Lower lobe of right lung (tissue), 2 donors: ENCODE data around the gene NT5M. TPM values are rescaled to one million over a fixed set of nuclear protein-coding genes. Genes with fewer than 3 reads are reported as not detected.

ENCODE experiments used
- ATAC-seq, 2 donors: fragments of 200-7000 bp; cut with Tn5 transposase; one replicate each; pipeline ENCODE4 v1.9.1; 2020 to 2022; ENCODE audit warnings: mild to moderate bottlenecking in 2 of 2, moderate library complexity in 2 of 2
- DNase-seq: peaks from one replicate; pipeline ENCODE4 v3.0.0-alpha.2; 2020
- H3K27ac ChIP-seq: fragments of 200-600 bp; one replicate; pipeline ENCODE4 v1.8.0; 2022
- H3K27me3 ChIP-seq: fragments of 200-600 bp; one replicate; pipeline ENCODE4 v1.8.0; 2022; ENCODE audit warnings: low read depth
- H3K36me3 ChIP-seq: fragments of 200-600 bp; one replicate; pipeline ENCODE4 v1.8.0; 2022; ENCODE audit warnings: mild to moderate bottlenecking
- H3K4me1 ChIP-seq: fragments of 200-600 bp; one replicate; pipeline ENCODE4 v1.8.0; 2022
- H3K4me3 ChIP-seq: fragments of 200-600 bp; one replicate; pipeline ENCODE4 v1.8.0; 2022; ENCODE audit warnings: mild to moderate bottlenecking
- H3K9me3 ChIP-seq: fragments of 200-600 bp; one replicate; pipeline ENCODE4 v1.8.0; 2022
- CTCF ChIP-seq: fragments of 200-600 bp; IDR thresholded peaks from one replicate; pipeline ENCODE4 v1.8.0; 2022; ENCODE audit warnings: antibody characterized with exemption, mild to moderate bottlenecking
- intact Hi-C: fragments of 100-400 bp; cut with DNase I; formaldehyde crosslinking; loops from one replicate; pipeline ENCODE4 v1.11.0; 2022
- total RNA-seq: library from RNA; stranded (reverse); fragmentation: NEBNext Ultra II Directional; extraction: Animal tissue kit (Norgen Biotek cat#: 25700); gene quantifications from one replicate; pipeline ENCODE4 v1.2.1, GENCODE V29; 2021
- donor health status: DM: no; HTN: yes; CAD: no; lungs with severe emphysema.

NT5M gene
- total RNA-seq, 1 donor from 2014 or later: 1.1 TPM

DNA sequence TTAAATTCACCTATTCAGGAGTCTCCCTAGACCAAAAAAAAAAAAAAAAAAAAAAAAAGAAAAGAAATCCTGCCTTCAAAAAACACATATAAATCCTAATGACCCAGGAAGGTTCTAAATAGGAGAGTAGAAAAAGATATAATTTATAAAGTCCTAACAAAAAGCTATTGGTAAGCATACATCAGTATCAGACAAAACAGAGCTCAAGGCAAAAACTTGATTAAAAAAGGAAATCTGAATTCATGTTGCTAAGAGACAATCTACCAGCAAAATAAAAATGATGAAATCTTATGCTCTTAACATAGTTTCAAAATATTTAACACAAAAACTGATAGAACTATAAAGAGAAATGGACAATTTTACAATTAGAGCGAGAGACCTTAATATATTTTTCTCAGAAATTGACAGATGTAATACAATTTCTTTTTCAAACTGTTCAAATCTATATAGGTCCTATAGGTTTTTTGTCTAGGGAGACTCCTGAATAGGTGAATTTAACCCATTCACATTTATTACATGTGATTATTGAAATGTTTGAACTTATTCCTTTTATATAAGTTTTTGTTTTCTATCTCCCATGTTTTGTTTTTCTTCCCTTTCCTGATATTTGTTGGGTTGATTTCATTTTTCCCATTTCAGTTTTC is 57.0 kb downstream of the NT5M start:
- no peaks in the 10 kb centered on the region for H3K27me3 ChIP-seq
- no peak overlapping the region for H3K4me3 ChIP-seq
- H3K36me3 ChIP-seq: no peaks in the 10 kb centered on the region
- H3K27ac ChIP-seq: no peak overlapping the region
- no peak for DNase-seq
- no peak for ATAC-seq
- no peak for TF ChIP-seq CTCF
- no peaks in the 10 kb centered on the region for H3K9me3 ChIP-seq
- peaks cover 16% of the 10 kb centered on the region for H3K4me1 ChIP-seq
- intact Hi-C loops: no loop called here

DNA sequence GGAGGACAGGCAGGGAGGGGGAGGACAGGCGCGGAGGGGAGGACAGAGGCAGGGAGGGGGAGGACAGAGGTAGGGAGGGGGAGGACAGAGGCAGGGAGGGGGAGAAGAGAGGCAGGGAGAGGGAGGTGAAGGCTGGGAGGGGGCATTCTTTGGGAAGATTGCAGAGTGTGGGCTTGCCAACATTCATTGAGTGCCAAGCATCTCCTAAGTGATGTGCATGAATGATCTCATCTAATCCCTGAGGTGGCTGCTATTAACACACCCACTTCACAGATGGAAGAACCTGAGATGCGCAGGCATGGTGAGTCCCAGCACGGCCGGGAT is 58.3 kb downstream of the NT5M start:
- intact Hi-C loops: no loop called here
- no peak overlapping the region for H3K4me3 ChIP-seq
- H3K27ac ChIP-seq: no peak overlapping the region
- H3K27me3 ChIP-seq: no peaks in the 10 kb centered on the region
- no peaks in the 10 kb centered on the region for H3K9me3 ChIP-seq
- H3K36me3 ChIP-seq: no peaks in the 10 kb centered on the region
- TF ChIP-seq CTCF: no peak
- DNase-seq (no peak), ATAC-seq (no peak)
- H3K4me1 ChIP-seq: peaks cover 10% of the 10 kb centered on the region

GRCh38 chr17:17361867-17362539 is 58.8 kb downstream of the NT5M start:
- Histone ChIP-seq H3K27me3 (no peaks in the 10 kb centered on the region), H3K4me1 (peaks cover 10% of the 10 kb centered on the region), H3K4me3 (no peak overlapping the region), H3K9me3 (no peaks in the 10 kb centered on the region), H3K36me3 (no peaks in the 10 kb centered on the region), H3K27ac (no peak overlapping the region)
- ATAC-seq (no peak), DNase-seq (no peak)
- no peak for TF ChIP-seq CTCF
- intact Hi-C loops: no loop called here

- intact Hi-C loops: no loop called here
- ATAC-seq (no peak), DNase-seq (no peak)
- H3K4me1 ChIP-seq: peaks cover 10% of the 10 kb centered on the region
- no peak overlapping the region for H3K4me3 ChIP-seq
- H3K27me3 ChIP-seq: no peaks in the 10 kb centered on the region
- no peaks in the 10 kb centered on the region for H3K36me3 ChIP-seq
- TF ChIP-seq CTCF: no peak
- H3K9me3 ChIP-seq: no peaks in the 10 kb centered on the region
- no peak overlapping the region for H3K27ac ChIP-seq
These were observed 59.4 kb downstream of the NT5M start for GRCh38 chr17:17362540-17362930.

DNA sequence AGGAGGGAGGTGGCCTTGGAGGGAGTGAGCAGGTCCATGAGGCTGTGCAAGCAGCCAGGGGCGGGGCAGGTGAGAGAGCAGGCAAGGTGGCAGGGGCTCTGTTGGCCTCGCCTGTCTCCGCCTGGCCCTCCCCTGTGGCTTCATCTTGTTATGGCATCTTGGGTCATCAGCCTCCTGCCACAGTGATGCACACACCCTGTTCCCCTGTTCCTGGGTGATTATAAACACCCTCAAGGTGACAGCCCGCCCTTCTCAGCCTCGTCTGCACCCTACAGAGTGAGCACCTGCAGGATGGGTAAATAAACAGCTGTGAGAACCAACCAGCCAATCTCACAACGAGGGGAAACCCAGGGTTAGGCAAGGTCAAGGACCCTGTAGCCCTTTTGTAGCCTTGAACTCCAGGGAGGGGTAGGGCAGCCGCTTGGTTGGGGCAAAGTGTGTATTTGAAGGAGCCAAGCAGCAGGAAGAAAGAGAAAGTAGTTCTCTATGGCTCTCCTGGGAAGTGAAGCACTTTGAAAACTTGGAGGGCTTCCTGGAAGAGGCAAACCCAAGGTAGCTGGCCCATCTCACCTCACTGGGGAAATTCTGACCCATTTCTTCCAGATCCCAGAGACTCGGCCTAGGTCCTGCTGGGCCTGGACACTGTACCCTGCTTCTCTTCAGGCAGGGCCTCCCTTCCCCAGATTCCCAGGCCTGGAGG is 60.6 kb downstream of the NT5M start:
- no peaks in the 10 kb centered on the region for H3K36me3 ChIP-seq
- H3K4me3 ChIP-seq: no peak overlapping the region
- no peaks in the 10 kb centered on the region for H3K27me3 ChIP-seq
- H3K4me1 ChIP-seq: peaks cover 10% of the 10 kb centered on the region
- H3K27ac ChIP-seq: peak overlapping the region; percentile 67
- ATAC-seq: peak; percentile 91 to 92
- peak; percentile 76 for DNase-seq
- no peak for TF ChIP-seq CTCF
- no peaks in the 10 kb centered on the region for H3K9me3 ChIP-seq
- intact Hi-C loops: no loop called here
